ENCODE results near the gene ATXN7L1.

GRCh38 chr7:105649727-105650381 lies 226.5 kb downstream of the ATXN7L1 start:
- TF ChIP-seq CTCF (conservative IDR thresholded peaks at IDR 0.05; ENCODE audit: low read depth, low read length): no peak
- no peak for TF ChIP-seq POLR2A (IDR thresholded peaks at IDR 0.05; ENCODE audit: low read depth, low read length)
- no peak for TF ChIP-seq CHD1 (IDR thresholded peaks at IDR 0.05; ENCODE audit: low read depth, low read length)
- no peak for TF ChIP-seq CEBPB (IDR thresholded peaks at IDR 0.05; ENCODE audit: low read depth, low read length)
- no peak for TF ChIP-seq RFX5 (IDR thresholded peaks at IDR 0.05; ENCODE audit: low read depth, low read length)
- TF ChIP-seq RAD21 (IDR thresholded peaks at IDR 0.05; ENCODE audit: low read length): no peak
- no peak for TF ChIP-seq USF2 (IDR thresholded peaks at IDR 0.05; ENCODE audit: low read depth, low read length)

Measured in IMR-90 (cell line).